H1 (cell line): ENCODE measurements around the gene RAP2B. TPM values are rescaled to one million over a fixed set of nuclear protein-coding genes. Genes with fewer than 3 reads are reported as not detected.

Experiments used
- CTCF ChIA-PET: fragments of 300-600 bp; sonication (Branson Sonifier 250); formaldehyde crosslinking; loops from one replicate; lab custom pipeline; 2021; ENCODE audit not compliant: partially characterized antibody; lab: Charles Lee
- POLR2A ChIA-PET: fragments of 300-600 bp; sonication (Branson Sonifier 250); formaldehyde crosslinking; loops from one replicate; lab custom pipeline; 2021; ENCODE audit warnings: inconsistent platforms; ENCODE audit not compliant: partially characterized antibody; lab: Charles Lee
- DNase-seq, 2 experiments: peaks; one replicate each; pipeline versions ENCODE4 v3.0.0 to v3.0.0-alpha.2; 2010 to 2022; ENCODE audit warnings: low spot score in 2 of 2, low read depth in 1 of 2, mixed read lengths in 1 of 2
- FAIRE-seq: peaks from 2 replicates; lab custom pipeline; 2011; peaks lifted over from hg19 to GRCh38; lab: Jason Lieb, UNC
- H2AFZ ChIP-seq: 2 replicates; pipeline ENCODE4 v1.8.1; 2012; ENCODE audit warnings: low read length, inconsistent platforms
- H2AK5ac ChIP-seq: 2 replicates; pipeline ENCODE4 v1.6.1; 2013; ENCODE audit warnings: low read depth, low read length
- H2BK120ac ChIP-seq: replicated peaks from 2 replicates; pipeline ENCODE3; 2013; ENCODE audit warnings: low read depth, low read length, inconsistent platforms
- H2BK12ac ChIP-seq: 2 replicates; pipeline ENCODE4 v1.6.1; 2013; ENCODE audit warnings: low read depth, low read length
- H2BK15ac ChIP-seq: 2 replicates; pipeline ENCODE4 v1.6.1; 2013; ENCODE audit warnings: low read length
- H2BK20ac ChIP-seq: 2 replicates; pipeline ENCODE4 v1.6.1; 2013; ENCODE audit warnings: low read length
- H2BK5ac ChIP-seq: 2 replicates; pipeline ENCODE4 v1.6.1; 2013; ENCODE audit warnings: low read depth, low read length
- H3K14ac ChIP-seq: 2 replicates; pipeline ENCODE4 v1.6.1; 2013; ENCODE audit warnings: inconsistent platforms; ENCODE audit not compliant: insufficient read length
- H3K18ac ChIP-seq: 2 replicates; pipeline ENCODE4 v1.6.1; 2013; ENCODE audit warnings: low read length; ENCODE audit errors: extremely low read depth
- H3K23ac ChIP-seq: 2 replicates; pipeline ENCODE4 v1.6.1; 2013; ENCODE audit warnings: inconsistent platforms; ENCODE audit not compliant: insufficient read length
- H3K23me2 ChIP-seq: 2 replicates; pipeline ENCODE4 v1.6.1; 2013; ENCODE audit warnings: low read depth, low read length
- H3K27ac ChIP-seq: 2 replicates; pipeline ENCODE4 v1.6.1; 2011; ENCODE audit warnings: low read depth, low read length, inconsistent platforms
- H3K27me3 ChIP-seq, 4 experiments: replicated peaks in 1 of 4; 1 replicate in 1 of 4; 2 replicates in 3 of 4; pipeline versions ENCODE4 v1.6.1 to v1.8.1; 2011 to 2013; ENCODE audit warnings: low read length in 3 of 4, mild to moderate bottlenecking in 3 of 4, inconsistent platforms in 2 of 4, mixed read lengths in 2 of 4, moderate library complexity in 1 of 4; ENCODE audit not compliant: control insufficient read depth in 3 of 4, insufficient read depth in 3 of 4; ENCODE audit errors: extremely low read depth in 1 of 4
- H3K36me3 ChIP-seq, 4 experiments: 2 replicates each; pipeline versions ENCODE4 v1.6.1 to v1.8.1; 2011 to 2013; ENCODE audit warnings: mild to moderate bottlenecking in 4 of 4, low read length in 3 of 4, moderate library complexity in 2 of 4, control low read depth in 1 of 4, inconsistent platforms in 1 of 4; ENCODE audit not compliant: insufficient read depth in 4 of 4, control insufficient read depth in 2 of 4
- H3K4ac ChIP-seq: replicated peaks from 2 replicates; pipeline ENCODE3; 2013; ENCODE audit warnings: low read length, low read depth, mixed read lengths, inconsistent platforms; ENCODE audit not compliant: insufficient read length
- H3K4me1 ChIP-seq, 4 experiments: replicated peaks in 1 of 4; 1 replicate in 1 of 4; 2 replicates in 3 of 4; pipeline versions ENCODE4 v1.6.1 to v1.8.1; 2011 to 2013; ENCODE audit warnings: low read length in 3 of 4, inconsistent platforms in 2 of 4, mixed read lengths in 1 of 4; ENCODE audit not compliant: insufficient read depth in 4 of 4, control insufficient read depth in 3 of 4
- H3K4me2 ChIP-seq, 2 experiments: 2 replicates each; pipeline versions ENCODE4 v1.6.1 to v1.8.1; 2011 to 2013; ENCODE audit warnings: low read depth in 2 of 2, low read length in 2 of 2, control low read depth in 1 of 2, inconsistent platforms in 1 of 2, mild to moderate bottlenecking in 1 of 2; ENCODE audit not compliant: insufficient read depth in 1 of 2
- H3K4me3 ChIP-seq, 4 experiments: fragments of 200-600, 300-600 bp in 1 of 4; sonication (generic), shearing (Covaris generic), sonication (Bioruptor Twin) in 1 of 4; 2 replicates each; pipeline versions ENCODE4 v1.5.1 to v1.8.1; 2011 to 2016; ENCODE audit warnings: low read length in 4 of 4, low read depth in 3 of 4, control low read depth in 2 of 4, inconsistent platforms in 2 of 4, mild to moderate bottlenecking in 2 of 4, mixed read lengths in 1 of 4, moderate library complexity in 1 of 4; ENCODE audit not compliant: insufficient read depth in 2 of 4; ENCODE audit errors: extremely low read depth in 1 of 4
- H3K56ac ChIP-seq: replicated peaks from 2 replicates; pipeline ENCODE3; 2013; ENCODE audit warnings: low read depth, mild to moderate bottlenecking, mixed read lengths, low read length, inconsistent platforms; ENCODE audit not compliant: insufficient read length
- H3K79me1 ChIP-seq: 2 replicates; pipeline ENCODE4 v1.6.1; 2013; ENCODE audit warnings: low read depth, low read length, control low read depth
- H3K79me2 ChIP-seq, 2 experiments: 2 replicates each; pipeline versions ENCODE4 v1.6.1 to v1.8.1; 2012 to 2013; ENCODE audit warnings: low read length in 2 of 2, mild to moderate bottlenecking in 2 of 2, inconsistent platforms in 1 of 2; ENCODE audit not compliant: insufficient read depth in 2 of 2, control insufficient read depth in 1 of 2
- H3K9ac ChIP-seq, 4 experiments: replicated peaks in 1 of 4; 1 replicate in 1 of 4; 2 replicates in 3 of 4; pipeline versions ENCODE4 v1.6.1 to v1.8.1; 2011 to 2013; ENCODE audit warnings: low read depth in 3 of 4, low read length in 3 of 4, control low read depth in 2 of 4, mild to moderate bottlenecking in 2 of 4, moderate library complexity in 2 of 4, inconsistent platforms in 1 of 4; ENCODE audit errors: extremely low read depth in 1 of 4
- H3K9me3 ChIP-seq, 2 experiments: 2 replicates each; pipeline versions ENCODE4 v1.6.1 to v1.8.1; 2012 to 2013; ENCODE audit warnings: mild to moderate bottlenecking in 2 of 2, moderate library complexity in 2 of 2, control low read depth in 1 of 2, inconsistent platforms in 1 of 2, low read depth in 1 of 2, low read length in 1 of 2, mixed read lengths in 1 of 2; ENCODE audit not compliant: insufficient read depth in 2 of 2
- H4K20me1 ChIP-seq, 2 experiments: replicated peaks in 1 of 2; 2 replicates each; pipeline versions ENCODE3 to v1.8.1; 2011 to 2013; ENCODE audit warnings: inconsistent platforms in 2 of 2, low read length in 2 of 2, mild to moderate bottlenecking in 1 of 2; ENCODE audit not compliant: insufficient read depth in 2 of 2, control insufficient read depth in 1 of 2
- H4K5ac ChIP-seq: 2 replicates; pipeline ENCODE4 v1.6.1; 2013; ENCODE audit warnings: low read length, low read depth, mixed read lengths, inconsistent platforms; ENCODE audit not compliant: insufficient read length
- H4K8ac ChIP-seq: 2 replicates; pipeline ENCODE4 v1.8.0; 2013; ENCODE audit warnings: mild to moderate bottlenecking, moderate library complexity, low read length, inconsistent platforms; ENCODE audit not compliant: insufficient read depth; ENCODE audit errors: extremely low read depth
- H4K91ac ChIP-seq: replicated peaks from 2 replicates; pipeline ENCODE3; 2013; ENCODE audit warnings: low read length, mixed read lengths, inconsistent platforms; ENCODE audit not compliant: insufficient read length
- BCL11A ChIP-seq, 2 experiments: IDR thresholded peaks; one replicate each; pipeline ENCODE4 v1.6.1; 2011; ENCODE audit warnings: low read depth in 2 of 2, low read length in 2 of 2, mild to moderate bottlenecking in 2 of 2
- BRCA1 ChIP-seq: IDR thresholded peaks from 2 replicates; pipeline ENCODE4 v1.6.1; 2012; ENCODE audit warnings: low read depth, low read length, improper control_type of control experiment
- CREB1 ChIP-seq: IDR thresholded peaks from 2 replicates; pipeline ENCODE4 v1.6.1; 2012; ENCODE audit warnings: inconsistent platforms
- EGR1 ChIP-seq: IDR thresholded peaks from 2 replicates; pipeline ENCODE4 v1.6.1; 2011; ENCODE audit warnings: low read depth, low read length, borderline replicate concordance
- GABPA ChIP-seq: IDR thresholded peaks from 2 replicates; pipeline ENCODE4 v1.6.1; 2011; ENCODE audit warnings: mild to moderate bottlenecking, low read length, moderate library complexity, borderline replicate concordance; ENCODE audit not compliant: insufficient read depth
- JUN ChIP-seq: IDR thresholded peaks from 2 replicates; pipeline ENCODE4 v1.6.1; 2011; ENCODE audit warnings: low read depth, mild to moderate bottlenecking, improper control_type of control experiment, low read length
- JUND ChIP-seq: IDR thresholded peaks from 2 replicates; pipeline ENCODE4 v1.6.1; 2011; ENCODE audit warnings: mild to moderate bottlenecking, improper control_type of control experiment, low read length
- MAFK ChIP-seq: IDR thresholded peaks from 2 replicates; pipeline ENCODE4 v1.6.1; 2012; ENCODE audit warnings: low read depth, mild to moderate bottlenecking, improper control_type of control experiment, low read length
- NRF1 ChIP-seq: IDR thresholded peaks from 2 replicates; pipeline ENCODE4 v1.6.1; 2011; ENCODE audit warnings: mild to moderate bottlenecking, low read depth, low read length, improper control_type of control experiment
- POLR2AphosphoS5 ChIP-seq: IDR thresholded peaks from 2 replicates; pipeline ENCODE4 v1.6.1; 2011; ENCODE audit warnings: low read depth, low read length
- RNF2 ChIP-seq: fragments of 200-900, 300-1000 bp; sonication (generic); IDR thresholded peaks from 2 replicates; pipeline ENCODE4 v1.7.1; 2016; ENCODE audit warnings: borderline replicate concordance, low read depth, mild to moderate bottlenecking, antibody characterized with exemption, low read length; ENCODE audit not compliant: poor library complexity, severe bottlenecking; ENCODE audit errors: missing control alignments
- SIRT6 ChIP-seq: IDR thresholded peaks from one replicate; pipeline ENCODE4 v1.7.1; 2012; ENCODE audit warnings: low read length, inconsistent platforms
- SP4 ChIP-seq: IDR thresholded peaks from 2 replicates; pipeline ENCODE4 v1.6.1; 2012; ENCODE audit warnings: low read length, inconsistent platforms
- SRF ChIP-seq: IDR thresholded peaks from 2 replicates; pipeline ENCODE4 v1.6.1; 2011; ENCODE audit warnings: mild to moderate bottlenecking, low read depth, low read length, moderate library complexity
- SUZ12 ChIP-seq: fragments of 200-600 bp; sonication (generic); IDR thresholded peaks from 2 replicates; pipeline ENCODE4 v1.6.1; 2012; ENCODE audit warnings: mild to moderate bottlenecking, inconsistent platforms, low read length, moderate library complexity, mixed read lengths
- TAF7 ChIP-seq: optimal IDR thresholded peaks from 2 replicates; pipeline ENCODE3; 2011; ENCODE audit warnings: low read depth, mild to moderate bottlenecking, inconsistent platforms, low read length, moderate library complexity, borderline replicate concordance
- WGBS, 2 experiments: shearing (Covaris generic) in 1 of 2; methylation state at CpG; one replicate each; pipeline versions ENCODE4 v1.1.6 to v1.1.7; 2013 to 2015; ENCODE audit warnings: low lambda C conversion rate in 2 of 2, mixed read lengths in 2 of 2, inconsistent platforms in 1 of 2, low coverage in 1 of 2, missing lambda C conversion rate in 1 of 2; ENCODE audit not compliant: insufficient replicate concordance in 2 of 2, insufficient coverage in 1 of 2, insufficient read length in 1 of 2; ENCODE audit errors: extremely low coverage in 1 of 2, missing lambda C conversion rate in 1 of 2; 5-methylcytosine and 5-hydroxymethylcytosine counted together
- polyA plus RNA-seq, 7 experiments: library from polyadenylated mRNA; depleted of rRNA in 3 of 7; stranded (reverse) in 5 of 7; unstranded in 2 of 7; fragments of >200 nt in 5 of 7; fragments of 200-250 nt in 2 of 7; gene quantifications; 1 replicate in 5 of 7; 2 replicates in 1 of 7; 4 replicates in 1 of 7; pipeline versions ENCODE4 v1.2.1 to v1.2.3, GENCODE V29; 2011 to 2013; ENCODE audit warnings: missing spikeins in 2 of 7, mixed read lengths in 2 of 7
- total RNA-seq: library from RNA; stranded (reverse); fragmentation: NEBNext Ultra II Directional; extraction: Animal tissue kit (Norgen Biotek cat#: 25700); gene quantifications from 2 replicates; pipeline ENCODE4 v1.2.1, GENCODE V29; 2021

Gene RAP2B
- total and polyA plus RNA-seq, 2 of the 8 experiments (the other 6 are each of a cell fraction or from before 2014, with no cell fraction given) = 7.5 to 20.3 TPM

GRCh38 chr3:153180860-153181372 lies 18.9 kb downstream of the RAP2B start:
- no peak overlapping the region for H2BK12ac ChIP-seq
- H3K36me3 ChIP-seq = no peaks in the 10 kb centered on the region
- ChIA-PET CTCF (interaction anchor here (0.9 to 1.1 kb wide), 2 partner anchors 9 to 16 kb away, joined by 3 to 4 read pairs; no protein-coding TSS in a partner anchor), POLR2A (no interaction called here)
- no peak overlapping the region for H3K4ac ChIP-seq
- H2AFZ ChIP-seq = no peak overlapping the region
- H2BK120ac ChIP-seq = no peak overlapping the region
- no peak overlapping the region for H3K4me2 ChIP-seq
- WGBS, 2 experiments = 100% methylated on average over 1 of the region's 1 CpG; no CpG with 5 or more reads in 1 of the 2 experiments
- H3K79me2 ChIP-seq = no peaks in the 10 kb centered on the region
- H2BK5ac ChIP-seq = no peak overlapping the region
- H2BK15ac ChIP-seq = no peak overlapping the region
- no peak overlapping the region for H3K23ac ChIP-seq
- H4K20me1 ChIP-seq = no peaks in the 10 kb centered on the region
- DNase-seq = no peak
- no peak overlapping the region for H3K56ac ChIP-seq
- no peaks in the 10 kb centered on the region for H3K27me3 ChIP-seq
- H3K23me2 ChIP-seq = no peaks in the 10 kb centered on the region
- no peak overlapping the region for H2AK5ac ChIP-seq
- H4K5ac ChIP-seq = no peak overlapping the region
- H3K9ac ChIP-seq = no peak overlapping the region
- H4K91ac ChIP-seq = no peak overlapping the region
- no peak overlapping the region for H4K8ac ChIP-seq
- H3K4me3 ChIP-seq = no peak overlapping the region
- FAIRE-seq = no peak
- H3K27ac ChIP-seq = no peak overlapping the region
- no peak overlapping the region for H3K14ac ChIP-seq
- H3K9me3 ChIP-seq = no peaks in the 10 kb centered on the region
- no peak overlapping the region for H3K18ac ChIP-seq
- H2BK20ac ChIP-seq = no peak overlapping the region
- no peaks in the 10 kb centered on the region for H3K4me1 ChIP-seq
- H3K79me1 ChIP-seq = no peaks in the 10 kb centered on the region
- no peak for TF ChIP-seq SRF
- TF ChIP-seq CREB1 = no peak
- TF ChIP-seq SIRT6 = no peak
- no peak for TF ChIP-seq POLR2AphosphoS5
- TF ChIP-seq SUZ12 = no peak
- TF ChIP-seq RNF2 = no peak
- no peak for TF ChIP-seq NRF1
- TF ChIP-seq JUND = no peak
- TF ChIP-seq JUN = no peak
- no peak for TF ChIP-seq MAFK
- no peak for TF ChIP-seq BRCA1
- no peak for TF ChIP-seq GABPA
- TF ChIP-seq SP4 = no peak
- no peak for TF ChIP-seq EGR1
- no peak for TF ChIP-seq TAF7
- no peak for TF ChIP-seq BCL11A (IDR thresholded peaks at IDR 0.05; ENCODE audit: low read depth in 2 of 2, low read length in 2 of 2)
